H1 (cell line): ENCODE data around the gene GMEB1.

Source experiments
- BCL11A ChIP-seq, 2 experiments: IDR thresholded peaks; one replicate each; pipeline ENCODE4 v1.6.1; 2011; ENCODE audit warnings: low read depth in 2 of 2, low read length in 2 of 2, mild to moderate bottlenecking in 2 of 2
- CTCF ChIP-seq, 3 experiments: IDR thresholded peaks; 1 replicate in 2 of 3; 2 replicates in 1 of 3; pipeline versions ENCODE4 v1.5.1 to v1.6.1; 2011; ENCODE audit warnings: low read length in 3 of 3, mild to moderate bottlenecking in 3 of 3, inconsistent platforms in 2 of 3, low read depth in 1 of 3, moderate library complexity in 1 of 3; ENCODE audit not compliant: insufficient read depth in 1 of 3; ENCODE audit errors: control extremely low read depth in 1 of 3
- EZH2 ChIP-seq: fragments of 200-600 bp; sonication (generic); IDR thresholded peaks from 2 replicates; pipeline ENCODE4 v1.7.1; 2012; ENCODE audit warnings: low read depth, mild to moderate bottlenecking, moderate library complexity, low read length, inconsistent platforms; ENCODE audit not compliant: severe bottlenecking
- FOSL1 ChIP-seq: IDR thresholded peaks from 2 replicates; pipeline ENCODE4 v1.6.1; 2011; ENCODE audit warnings: mild to moderate bottlenecking, low read depth, low read length, moderate library complexity; ENCODE audit not compliant: insufficient read depth
- GTF2F1 ChIP-seq: IDR thresholded peaks from 2 replicates; pipeline ENCODE4 v1.6.1; 2012; ENCODE audit warnings: low read depth, low read length, improper control_type of control experiment, borderline replicate concordance
- POLR2A ChIP-seq, 2 experiments: IDR thresholded peaks; 1 replicate in 1 of 2; 2 replicates in 1 of 2; pipeline ENCODE4 v1.6.1; 2011; ENCODE audit warnings: low read depth in 2 of 2, low read length in 2 of 2, mild to moderate bottlenecking in 2 of 2; ENCODE audit errors: control extremely low read depth in 1 of 2
- POLR2AphosphoS5 ChIP-seq: IDR thresholded peaks from 2 replicates; pipeline ENCODE4 v1.6.1; 2011; ENCODE audit warnings: low read depth, low read length
- SIN3A ChIP-seq, 2 experiments: IDR thresholded peaks in 1 of 2; conservative IDR thresholded peaks in 1 of 2; 2 replicates each; pipeline ENCODE4 v1.6.1; 2011 to 2012; ENCODE audit warnings: low read length in 2 of 2, improper control_type of control experiment in 1 of 2, low read depth in 1 of 2, mild to moderate bottlenecking in 1 of 2
- SRF ChIP-seq: IDR thresholded peaks from 2 replicates; pipeline ENCODE4 v1.6.1; 2011; ENCODE audit warnings: mild to moderate bottlenecking, low read depth, low read length, moderate library complexity
- ZNF274 ChIP-seq: IDR thresholded peaks from 2 replicates; pipeline ENCODE4 v1.7.0; 2012; ENCODE audit warnings: low read length, borderline replicate concordance; ENCODE audit errors: extremely low read depth

GRCh38 chr1:28719332-28719619, 50.7 kb downstream of the GMEB1 start:
- no peak for TF ChIP-seq SRF
- no peak for TF ChIP-seq CTCF (IDR thresholded peaks at IDR 0.05; ENCODE audit: control extremely low read depth in 1 of 3, insufficient read depth in 1 of 3, low read depth in 1 of 3, low read length in 3 of 3)
- no peak for TF ChIP-seq SIN3A (conservative IDR thresholded peaks at IDR 0.05 in 1 of 2, IDR thresholded peaks at IDR 0.05 in 1 of 2; ENCODE audit: low read depth in 1 of 2, low read length in 2 of 2)
- TF ChIP-seq ZNF274: no peak
- TF ChIP-seq GTF2F1: no peak
- TF ChIP-seq BCL11A (IDR thresholded peaks at IDR 0.05; ENCODE audit: low read depth in 2 of 2, low read length in 2 of 2): no peak
- TF ChIP-seq EZH2: no peak
- TF ChIP-seq POLR2AphosphoS5: no peak
- no peak for TF ChIP-seq POLR2A (IDR thresholded peaks at IDR 0.05; ENCODE audit: control extremely low read depth in 1 of 2, low read depth in 2 of 2, low read length in 2 of 2)
- no peak for TF ChIP-seq FOSL1
